ENCODE data around the gene SMPD2.
"Not testable (repeated sequence)": the region's sequence is repeated elsewhere in the genome, so short reads cannot be mapped to it uniquely, and the experiment has no call there.

The SMPD2 gene

GRCh38 chr6:109458774-109459531, 18.4 kb downstream of the SMPD2 start:
- no peak overlapping the region for H3K4me3 ChIP-seq (ENCODE audit: low read depth, low read length)

- H3K4me3 ChIP-seq (ENCODE audit: low read depth, low read length): no peak overlapping the region
Measured at GRCh38 chr6:109460161-109460829, 19.8 kb downstream of the SMPD2 start.

GRCh38 chr6:109461205-109461604, 20.7 kb downstream of the SMPD2 start:
- H3K4me3 ChIP-seq (ENCODE audit: low read depth, low read length): not testable (repeated sequence)

GRCh38 chr6:109461733-109462526, 21.4 kb downstream of the SMPD2 start:
- no peak overlapping the region for H3K4me3 ChIP-seq (ENCODE audit: low read depth, low read length)

GRCh38 chr6:109465772-109466171, 25.2 kb downstream of the SMPD2 start:
- no peak overlapping the region for H3K4me3 ChIP-seq (ENCODE audit: low read depth, low read length)

GRCh38 chr6:109466212-109466923, 25.8 kb downstream of the SMPD2 start:
- H3K4me3 ChIP-seq (ENCODE audit: low read depth, low read length): no peak overlapping the region

- no peak overlapping the region for H3K4me3 ChIP-seq (ENCODE audit: low read depth, low read length)
Measured at GRCh38 chr6:109467696-109468095, 27.2 kb downstream of the SMPD2 start.

- H3K4me3 ChIP-seq (ENCODE audit: low read depth, low read length): no peak overlapping the region
Measured at GRCh38 chr6:109469591-109470189, 29.2 kb downstream of the SMPD2 start.

GRCh38 chr6:109471105-109471810, 30.7 kb downstream of the SMPD2 start:
- no peak overlapping the region for H3K4me3 ChIP-seq (ENCODE audit: low read depth, low read length)

GRCh38 chr6:109472132-109472995, 31.8 kb downstream of the SMPD2 start:
- no peak overlapping the region for H3K4me3 ChIP-seq (ENCODE audit: low read depth, low read length)

GRCh38 chr6:109473120-109473519, 32.6 kb downstream of the SMPD2 start:
- no peak overlapping the region for H3K4me3 ChIP-seq (ENCODE audit: low read depth, low read length)

GRCh38 chr6:109474995-109475394, 34.5 kb downstream of the SMPD2 start:
- H3K4me3 ChIP-seq (ENCODE audit: low read depth, low read length): no peak overlapping the region

- H3K4me3 ChIP-seq (ENCODE audit: low read depth, low read length): no peak overlapping the region
Measured at GRCh38 chr6:109475625-109476024, 35.1 kb downstream of the SMPD2 start.

- no peak overlapping the region for H3K4me3 ChIP-seq (ENCODE audit: low read depth, low read length)
Measured at GRCh38 chr6:109477184-109477583, 36.7 kb downstream of the SMPD2 start.

GRCh38 chr6:109477725-109478124, 37.2 kb downstream of the SMPD2 start:
- H3K4me3 ChIP-seq (ENCODE audit: low read depth, low read length): no peak overlapping the region

GRCh38 chr6:109478222-109478805, 37.8 kb downstream of the SMPD2 start:
- H3K4me3 ChIP-seq (ENCODE audit: low read depth, low read length): no peak overlapping the region

GRCh38 chr6:109478841-109479624, 38.5 kb downstream of the SMPD2 start:
- H3K4me3 ChIP-seq (ENCODE audit: low read depth, low read length): no peak overlapping the region

- no peak overlapping the region for H3K4me3 ChIP-seq (ENCODE audit: low read depth, low read length)
Measured at GRCh38 chr6:109480993-109481480, 40.5 kb downstream of the SMPD2 start.
